HG02763 (cell line): Measurements from ENCODE around the gene ZNF276.
"Not testable (repeated sequence)": the region's sequence is repeated elsewhere in the genome, so short reads cannot be mapped to it uniquely, and the experiment has no call there.

ENCODE experiments used
- ATAC-seq: cut with Tn5 transposase; IDR thresholded peaks from one replicate; pipeline ENCODE4 v1.9.1; 2021; ENCODE audit warnings: mild to moderate bottlenecking, moderate library complexity; ENCODE audit not compliant: unreplicated experiment

Gene ZNF276

GRCh38 chr16:89695875-89696669 lies 25.3 kb upstream of the ZNF276 start:
- no peak for ATAC-seq

- no peak for ATAC-seq
Observed at GRCh38 chr16:89696670-89697128, 24.6 kb upstream of the ZNF276 start.

- ATAC-seq: no peak
Observed at GRCh38 chr16:89697161-89697615, 24.1 kb upstream of the ZNF276 start.

GRCh38 chr16:89697616-89698331 lies 23.6 kb upstream of the ZNF276 start:
- no peak for ATAC-seq

- not testable (repeated sequence) for ATAC-seq
Observed at GRCh38 chr16:89698717-89699116, 22.6 kb upstream of the ZNF276 start.

- not testable (repeated sequence) for ATAC-seq
Observed at GRCh38 chr16:89699629-89700099, 21.7 kb upstream of the ZNF276 start.

- peak; percentile 47 for ATAC-seq
Observed at GRCh38 chr16:89700100-89700648, 21.2 kb upstream of the ZNF276 start.

- no peak for ATAC-seq
Observed at GRCh38 chr16:89700649-89701424, 20.5 kb upstream of the ZNF276 start.

- peak; percentile 70 for ATAC-seq
Observed at GRCh38 chr16:89701425-89702406, 19.6 kb upstream of the ZNF276 start, which contains the start of gene SPATA2L. Gene SPATA2L (minus strand): TSS chr16:89701705. CDS start chr16:89701232, 473 bp downstream.

GRCh38 chr16:89704281-89704680 lies 17.1 kb upstream of the ZNF276 start:
- ATAC-seq: no peak

- no peak for ATAC-seq
Observed at GRCh38 chr16:89705006-89705405, 16.3 kb upstream of the ZNF276 start.

GRCh38 chr16:89706518-89707260 lies 14.6 kb upstream of the ZNF276 start:
- no peak for ATAC-seq

- no peak for ATAC-seq
Observed at GRCh38 chr16:89707695-89708094, 13.6 kb upstream of the ZNF276 start.

GRCh38 chr16:89708481-89708931 lies 12.8 kb upstream of the ZNF276 start:
- ATAC-seq: no peak

- ATAC-seq: no peak
Observed at GRCh38 chr16:89709166-89709565, 12.2 kb upstream of the ZNF276 start.

- ATAC-seq: no peak
Observed at GRCh38 chr16:89709716-89710432, 11.5 kb upstream of the ZNF276 start.

GRCh38 chr16:89710709-89711564 lies 10.4 kb upstream of the ZNF276 start:
- no peak for ATAC-seq
